GM15510 (cell line): ENCODE results near the gene MMP15.

ENCODE experiments used
- POLR2A ChIP-seq: IDR thresholded peaks from 3 replicates; pipeline ENCODE4 v1.6.1; 2011; ENCODE audit warnings: borderline replicate concordance; ENCODE audit not compliant: insufficient read length; ENCODE audit errors: extremely low read depth

MMP15 gene

DNA sequence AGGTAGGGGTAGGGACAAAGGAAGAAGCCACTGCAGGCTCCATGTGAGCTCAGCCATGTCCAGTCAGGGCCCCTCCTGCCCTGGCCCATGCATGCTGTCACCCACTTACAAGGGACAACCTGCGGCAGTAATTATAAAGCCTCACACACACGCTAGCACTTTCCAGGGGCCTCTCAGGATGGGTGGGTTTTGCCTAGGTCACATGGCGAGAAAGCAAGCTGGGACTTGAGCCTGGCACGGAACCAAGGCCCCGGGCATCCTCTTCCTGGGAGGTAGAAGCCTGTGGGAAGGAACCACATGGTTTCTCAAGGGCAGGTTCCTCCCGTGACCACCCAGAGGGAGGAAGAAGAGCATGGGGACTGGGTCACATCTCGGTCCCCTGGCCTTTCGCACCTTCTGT is 32.1 kb upstream of the MMP15 start:
- TF ChIP-seq POLR2A: no peak

- TF ChIP-seq POLR2A: no peak
Observed at GRCh38 chr16:57993897-57994296, 31.7 kb upstream of the MMP15 start.

- TF ChIP-seq POLR2A: no peak
Observed at GRCh38 chr16:57994361-57994760, 31.2 kb upstream of the MMP15 start.

GRCh38 chr16:57994778-57995177 is 30.8 kb upstream of the MMP15 start:
- TF ChIP-seq POLR2A: no peak

GRCh38 chr16:57995721-57996405 is 29.7 kb upstream of the MMP15 start:
- no peak for TF ChIP-seq POLR2A

DNA sequence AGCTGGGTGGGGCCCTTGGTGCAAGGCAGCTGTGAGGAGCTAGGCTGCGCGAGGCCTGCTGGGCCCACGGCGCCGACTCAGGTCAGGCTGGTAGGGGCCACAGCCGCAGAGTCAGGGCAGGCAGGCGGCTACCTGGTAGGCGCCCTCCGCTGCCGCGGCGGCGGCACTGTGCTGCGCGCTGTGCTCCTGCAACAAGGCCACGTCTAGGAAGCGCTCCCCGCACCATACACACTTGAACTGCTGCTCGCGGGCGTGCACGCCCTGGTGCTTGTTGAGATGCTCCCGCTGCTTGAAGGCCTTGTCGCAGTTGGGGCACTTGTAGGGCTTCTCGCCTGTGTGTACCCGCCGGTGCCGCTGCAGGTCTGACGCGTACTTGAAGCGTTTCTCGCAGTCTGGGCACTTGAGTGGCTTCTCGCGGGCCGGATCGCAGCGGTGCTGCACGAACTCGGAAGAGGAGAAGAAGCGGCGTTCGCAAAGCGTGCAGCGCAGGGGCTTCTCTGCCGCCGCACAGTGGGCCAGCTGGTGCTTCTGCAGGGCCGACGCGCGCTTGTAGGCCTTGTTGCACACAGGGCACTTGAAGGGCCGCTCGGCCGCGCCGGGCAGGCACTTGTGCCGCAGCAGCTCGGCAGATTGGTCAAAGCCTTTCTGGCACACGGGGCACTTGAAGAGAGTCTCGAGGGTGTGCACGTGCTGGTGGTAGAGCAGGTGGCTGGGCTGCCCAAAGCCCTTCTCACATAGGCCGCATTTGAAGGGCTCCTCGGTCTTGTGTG is 29.0 kb upstream of the MMP15 start:
- no peak for TF ChIP-seq POLR2A

- TF ChIP-seq POLR2A: no peak
Observed at GRCh38 chr16:57997176-57997527, 28.4 kb upstream of the MMP15 start.

DNA sequence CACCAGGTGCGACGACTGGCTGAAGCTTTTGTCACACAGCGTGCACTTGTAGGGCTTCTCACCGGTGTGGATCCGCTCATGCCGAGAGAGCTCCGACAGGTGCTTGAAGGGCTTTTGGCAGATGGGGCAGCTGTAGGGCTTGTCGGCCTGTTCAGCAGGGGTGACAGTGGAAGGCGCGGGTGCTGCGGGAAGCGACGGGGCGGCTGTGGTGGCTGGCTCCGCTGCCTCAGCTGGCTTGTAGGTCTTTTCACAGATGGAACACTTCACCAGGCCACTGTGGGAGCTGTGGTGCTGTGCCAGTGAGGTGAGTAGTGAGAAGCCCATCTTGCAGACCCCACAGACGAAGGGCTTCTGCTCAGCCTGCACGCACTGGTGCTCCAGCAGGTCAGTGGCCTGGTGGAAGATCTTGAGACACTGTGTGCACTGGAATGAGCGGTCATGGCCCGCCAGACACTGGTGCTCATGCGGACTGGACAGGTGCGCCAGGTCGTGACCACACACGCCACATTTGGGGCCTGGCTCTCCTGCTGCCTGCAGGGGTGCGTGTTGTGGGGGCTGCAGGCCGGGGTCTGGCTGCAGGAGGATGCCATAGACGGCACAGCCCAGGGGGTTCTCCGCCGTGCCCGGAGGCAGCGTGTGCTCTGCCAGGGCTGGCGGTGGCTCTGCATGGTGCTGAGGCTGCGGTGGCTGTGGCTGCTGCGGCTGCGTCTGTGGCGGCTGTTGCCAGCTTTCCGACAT is 27.9 kb upstream of the MMP15 start:
- TF ChIP-seq POLR2A: no peak

DNA sequence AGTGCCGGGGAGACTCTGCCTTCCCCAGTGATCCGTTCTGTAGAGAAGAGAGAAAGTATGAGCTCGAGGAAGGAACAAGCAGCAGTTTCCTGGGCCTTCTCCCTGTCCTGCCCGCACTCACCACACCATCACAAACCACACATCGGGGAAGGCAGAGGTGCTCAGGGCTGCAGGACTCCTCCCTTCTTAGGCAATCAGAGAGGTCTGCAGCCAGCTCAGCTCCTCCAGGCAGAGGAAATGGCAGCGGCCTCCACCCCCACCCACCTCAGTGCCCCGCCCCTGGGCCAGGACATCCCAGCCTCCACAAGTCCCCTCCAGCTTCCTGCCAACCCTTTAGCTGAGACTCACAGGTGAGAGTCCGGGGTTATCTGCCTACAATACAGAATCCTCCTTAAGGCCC is 27.1 kb upstream of the MMP15 start:
- TF ChIP-seq POLR2A: no peak

GRCh38 chr16:57998992-57999365 is 26.6 kb upstream of the MMP15 start:
- TF ChIP-seq POLR2A: no peak

DNA sequence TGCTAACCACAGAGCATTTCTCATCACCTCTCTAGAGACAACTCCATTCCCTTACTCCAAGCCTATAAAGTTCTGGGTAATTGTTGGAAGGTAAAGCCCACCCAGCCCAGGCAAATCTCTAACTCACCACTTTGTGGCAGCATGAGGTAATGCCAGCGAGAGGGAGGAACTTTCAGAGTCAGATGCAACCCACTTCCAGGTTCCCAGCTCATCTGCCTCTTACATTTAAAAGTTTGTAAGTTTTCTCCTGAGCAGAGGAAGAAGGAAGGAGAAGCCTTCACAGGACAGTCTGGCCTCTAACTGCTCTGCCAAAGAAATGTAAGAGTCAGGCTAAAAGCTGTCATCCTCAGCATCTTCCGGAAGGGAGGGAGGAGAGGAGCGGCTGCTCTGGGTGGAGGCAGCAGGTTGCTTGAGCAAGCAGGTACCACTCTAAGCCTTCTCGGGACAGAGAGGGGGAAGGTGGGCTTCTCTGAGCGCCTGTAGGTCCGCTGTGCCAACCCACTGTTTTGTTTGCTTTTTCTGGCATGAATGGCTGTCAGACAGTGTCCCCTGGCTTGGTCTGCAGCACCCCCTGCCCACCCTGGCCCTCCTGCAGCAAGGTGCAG is 26.1 kb upstream of the MMP15 start:
- no peak for TF ChIP-seq POLR2A

- TF ChIP-seq POLR2A: peak; percentile 42
Observed at GRCh38 chr16:57999971-58000705, 25.4 kb upstream of the MMP15 start, which contains the start of gene ZNF319. ZNF319 (minus strand) TSS chr16:58000672; CDS start chr16:57998265, 2,407 bp downstream.

GRCh38 chr16:58000706-58001676 is 24.6 kb upstream of the MMP15 start, which contains the start of gene USB1:
USB1 (plus strand) TSS chr16:58001407; CDS start chr16:58001484, 77 bp downstream.
- TF ChIP-seq POLR2A: peak; percentile 92

DNA sequence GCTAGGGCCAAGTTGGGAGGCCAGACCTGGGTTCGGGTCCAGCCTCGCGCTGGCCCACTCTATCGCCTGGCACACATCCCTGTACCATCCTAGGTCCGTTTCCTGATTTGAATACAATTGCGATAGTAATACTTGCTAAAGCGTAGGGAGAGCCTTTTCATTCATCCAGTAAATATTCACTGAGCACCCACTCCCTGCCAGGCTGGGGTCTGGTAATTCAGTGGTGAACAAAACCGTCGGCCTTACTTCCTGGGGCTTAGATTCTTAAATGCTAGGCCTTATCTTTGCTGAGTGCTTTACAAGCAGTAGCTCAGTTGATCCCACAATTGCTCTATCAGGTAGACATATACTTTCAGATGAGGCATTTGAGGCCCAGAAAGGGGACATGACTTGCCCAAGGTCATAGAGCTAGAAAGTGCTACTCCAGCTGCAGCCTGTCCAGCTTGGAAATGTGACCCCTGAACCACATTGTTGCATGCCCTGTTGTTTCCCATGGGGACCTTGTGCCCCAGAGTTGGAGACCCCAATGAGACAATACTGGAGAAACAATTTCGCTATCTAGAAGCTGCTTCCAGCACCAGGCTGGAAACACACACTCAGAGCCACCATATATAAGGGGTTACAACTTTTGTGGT is 23.7 kb upstream of the MMP15 start:
- no peak for TF ChIP-seq POLR2A

GRCh38 chr16:58002416-58002800 is 23.1 kb upstream of the MMP15 start:
- no peak for TF ChIP-seq POLR2A
